Thyroid gland (tissue), 4 donors: ENCODE measurements around the gene TARBP2.

Experiments
- CTCF ChIP-seq, 6 experiments: fragments of 200-600 bp in 3 of 6; fragments of 450-650 bp in 3 of 6; sonication (generic) in 3 of 6; IDR thresholded peaks; one replicate each; pipeline ENCODE4 v1.5.1; 2016 to 2019; ENCODE audit warnings: antibody characterized with exemption in 6 of 6, mild to moderate bottlenecking in 2 of 6, inconsistent platforms in 1 of 6, moderate library complexity in 1 of 6
- POLR2A ChIP-seq, 2 donors: fragments of 450-650 bp; IDR thresholded peaks; one replicate each; pipeline ENCODE4 v1.6.1; 2017; ENCODE audit warnings: antibody characterized with exemption in 2 of 2, mild to moderate bottlenecking in 2 of 2, moderate library complexity in 1 of 2

DNA sequence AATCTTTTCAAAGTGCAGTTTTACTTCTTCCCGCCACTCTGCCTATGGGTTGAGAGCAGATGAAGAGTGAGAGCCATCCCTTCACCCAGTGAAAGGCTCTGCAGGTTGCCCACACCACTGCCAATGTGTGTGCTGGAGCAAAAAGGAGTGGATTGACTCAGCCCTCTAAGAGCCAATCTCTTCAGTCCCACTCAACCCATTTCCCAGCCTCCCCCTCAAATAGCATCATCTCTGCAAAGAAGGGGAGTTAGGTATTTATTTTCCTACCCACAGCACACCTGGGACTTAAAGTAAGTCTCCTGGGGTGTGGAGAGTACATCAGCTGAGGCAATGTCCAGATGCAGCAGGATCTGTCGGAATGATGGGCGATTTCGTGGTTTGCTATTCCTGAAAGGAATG is 17.1 kb upstream of the TARBP2 start:
- TF ChIP-seq CTCF (IDR thresholded peaks at IDR 0.05) (no peak), POLR2A (IDR thresholded peaks at IDR 0.05) (no peak)
